DMS153 treated with DMSO at 0.1 percent for 48 hours (cell line): ENCODE results near the gene HLTF.
"Not testable (repeated sequence)": the region's sequence is repeated elsewhere in the genome, so short reads cannot be mapped to it uniquely, and the experiment has no call there.

Experiments used
- DNase-seq: peaks from one replicate; lab custom pipeline; 2025; ENCODE audit not compliant: unreplicated experiment; lab: John Stamatoyannopoulos, UW

The HLTF gene, protein sequence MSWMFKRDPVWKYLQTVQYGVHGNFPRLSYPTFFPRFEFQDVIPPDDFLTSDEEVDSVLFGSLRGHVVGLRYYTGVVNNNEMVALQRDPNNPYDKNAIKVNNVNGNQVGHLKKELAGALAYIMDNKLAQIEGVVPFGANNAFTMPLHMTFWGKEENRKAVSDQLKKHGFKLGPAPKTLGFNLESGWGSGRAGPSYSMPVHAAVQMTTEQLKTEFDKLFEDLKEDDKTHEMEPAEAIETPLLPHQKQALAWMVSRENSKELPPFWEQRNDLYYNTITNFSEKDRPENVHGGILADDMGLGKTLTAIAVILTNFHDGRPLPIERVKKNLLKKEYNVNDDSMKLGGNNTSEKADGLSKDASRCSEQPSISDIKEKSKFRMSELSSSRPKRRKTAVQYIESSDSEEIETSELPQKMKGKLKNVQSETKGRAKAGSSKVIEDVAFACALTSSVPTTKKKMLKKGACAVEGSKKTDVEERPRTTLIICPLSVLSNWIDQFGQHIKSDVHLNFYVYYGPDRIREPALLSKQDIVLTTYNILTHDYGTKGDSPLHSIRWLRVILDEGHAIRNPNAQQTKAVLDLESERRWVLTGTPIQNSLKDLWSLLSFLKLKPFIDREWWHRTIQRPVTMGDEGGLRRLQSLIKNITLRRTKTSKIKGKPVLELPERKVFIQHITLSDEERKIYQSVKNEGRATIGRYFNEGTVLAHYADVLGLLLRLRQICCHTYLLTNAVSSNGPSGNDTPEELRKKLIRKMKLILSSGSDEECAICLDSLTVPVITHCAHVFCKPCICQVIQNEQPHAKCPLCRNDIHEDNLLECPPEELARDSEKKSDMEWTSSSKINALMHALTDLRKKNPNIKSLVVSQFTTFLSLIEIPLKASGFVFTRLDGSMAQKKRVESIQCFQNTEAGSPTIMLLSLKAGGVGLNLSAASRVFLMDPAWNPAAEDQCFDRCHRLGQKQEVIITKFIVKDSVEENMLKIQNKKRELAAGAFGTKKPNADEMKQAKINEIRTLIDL

GRCh38 chr3:149086232-149086988 is at the start of gene HLTF:
Gene HLTF, minus strand, starts transcription at chr3:149086533. Its CDS starts 197 bp downstream, at chr3:149086336.
- peak; percentile 96 for DNase-seq

GRCh38 chr3:149134575-149134974 is 48.2 kb upstream of the HLTF start:
- no peak for DNase-seq

- DNase-seq: no peak
Observed at GRCh38 chr3:149131589-149131988, 45.3 kb upstream of the HLTF start.

GRCh38 chr3:149129326-149130205 is 43.2 kb upstream of the HLTF start, which contains the start of gene HPS3:
Gene HPS3, plus strand, starts transcription at chr3:149129638. Its CDS starts 86 bp downstream, at chr3:149129724.
- DNase-seq: peak; percentile 77

GRCh38 chr3:149128821-149129220 is 42.5 kb upstream of the HLTF start:
- peak; percentile 61 for DNase-seq

GRCh38 chr3:149122721-149123578 is 36.6 kb upstream of the HLTF start:
- no peak for DNase-seq

DNA sequence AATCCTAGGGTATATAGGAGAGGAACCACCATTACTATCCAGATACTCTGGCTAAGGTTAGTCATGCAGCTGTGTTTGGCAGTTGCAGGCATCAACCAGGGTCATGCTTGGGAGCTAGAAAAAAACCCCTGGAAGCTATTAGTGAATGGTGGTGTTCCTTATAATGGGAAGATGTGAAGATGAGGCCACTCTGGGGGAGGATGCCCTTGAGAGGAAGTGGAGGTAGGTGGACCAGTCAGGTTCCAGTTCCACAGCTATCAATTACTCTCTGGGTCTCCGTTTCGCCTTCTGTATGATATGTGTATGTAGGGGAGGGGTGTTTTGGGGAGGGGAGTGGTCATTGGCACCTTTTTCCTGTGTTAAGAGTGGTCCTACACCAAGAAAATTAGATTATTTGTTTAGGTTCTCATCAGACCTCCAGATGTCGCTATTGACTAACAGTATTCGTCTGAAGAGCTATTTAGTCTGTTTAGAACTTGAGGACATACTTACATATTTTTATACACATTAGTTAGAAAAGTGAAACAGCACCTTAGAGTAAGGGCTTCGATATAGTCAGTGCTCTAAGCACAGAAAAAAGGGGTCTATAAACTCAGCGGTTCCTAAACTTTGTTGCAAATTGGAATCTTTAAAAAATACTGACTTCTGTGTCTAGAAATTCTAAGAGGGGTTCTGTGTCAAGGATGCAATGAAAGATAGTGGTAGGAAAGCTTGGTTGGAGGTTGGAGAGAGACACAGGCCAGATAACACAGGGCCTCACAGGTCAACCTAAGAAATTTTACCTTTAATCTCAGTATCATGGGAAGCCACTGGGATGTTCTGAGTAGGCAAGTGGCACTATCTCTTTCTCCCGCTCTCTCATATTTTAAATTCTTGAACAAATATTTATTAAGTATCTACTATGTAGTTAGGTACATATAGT is 34.0 kb upstream of the HLTF start:
- DNase-seq: peak; percentile 48

- DNase-seq: no peak
Observed at GRCh38 chr3:149119466-149119865, 33.1 kb upstream of the HLTF start.

DNA sequence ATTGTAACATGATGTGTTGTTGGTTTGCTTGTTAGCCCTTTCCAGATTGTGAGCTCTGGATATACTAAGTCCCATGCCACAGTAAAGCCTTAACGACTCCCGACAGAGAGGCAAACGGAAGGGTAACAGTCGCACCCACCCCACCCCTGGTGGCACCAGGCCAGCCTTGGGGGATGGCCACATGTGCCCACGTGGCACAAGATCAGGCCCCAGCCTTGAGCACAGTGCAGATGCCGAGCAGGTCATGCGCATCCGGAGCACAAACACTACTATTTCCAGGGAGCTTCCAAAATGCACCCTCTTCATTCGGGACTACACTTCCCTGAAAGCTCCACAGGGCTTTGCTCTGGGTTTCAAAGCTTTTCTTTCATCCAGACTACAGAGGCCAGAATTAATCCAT is 32.4 kb upstream of the HLTF start:
- DNase-seq: no peak

- no peak for DNase-seq
Observed at GRCh38 chr3:149115114-149115513, 28.8 kb upstream of the HLTF start.

- no peak for DNase-seq
Observed at GRCh38 chr3:149114458-149114857, 28.1 kb upstream of the HLTF start.

DNA sequence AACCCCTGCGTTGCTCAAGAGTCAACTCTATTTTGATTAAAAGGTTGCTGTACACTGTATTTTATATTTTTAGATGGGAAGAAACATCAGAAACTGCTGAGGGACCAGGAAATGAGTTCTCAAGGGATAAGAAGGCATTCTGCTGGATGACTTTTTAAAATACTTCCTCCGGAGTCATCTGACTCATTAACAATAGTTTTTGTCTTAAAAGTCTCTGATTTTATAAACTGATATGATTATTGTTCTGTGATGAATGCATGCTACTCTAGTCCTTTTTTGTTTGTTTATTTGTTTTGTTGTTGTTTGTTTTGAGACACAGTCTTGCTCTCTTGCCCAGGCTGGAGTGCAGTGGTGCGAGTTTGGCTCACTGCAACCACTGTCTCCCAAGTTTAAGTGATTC is 18.2 kb upstream of the HLTF start:
- no peak for DNase-seq

DNA sequence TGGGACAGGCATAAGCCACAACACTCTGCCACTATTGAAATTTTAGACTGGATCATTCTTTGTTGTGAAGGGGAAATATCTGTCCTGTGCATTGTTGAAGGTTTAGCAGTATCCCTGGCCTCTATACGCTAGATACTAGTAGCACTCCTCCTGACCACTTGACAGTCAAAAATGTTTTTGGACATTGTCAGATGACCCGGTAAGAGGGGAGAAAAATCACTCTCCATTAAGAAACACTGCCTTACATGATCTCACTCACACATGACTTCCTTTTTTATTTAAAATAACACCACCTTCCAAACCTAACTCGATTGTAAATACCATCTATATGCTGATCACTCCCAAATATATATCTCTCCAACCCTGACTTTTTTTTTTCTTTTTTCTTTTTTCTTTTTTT is 15.3 kb upstream of the HLTF start:
- no peak for DNase-seq

DNA sequence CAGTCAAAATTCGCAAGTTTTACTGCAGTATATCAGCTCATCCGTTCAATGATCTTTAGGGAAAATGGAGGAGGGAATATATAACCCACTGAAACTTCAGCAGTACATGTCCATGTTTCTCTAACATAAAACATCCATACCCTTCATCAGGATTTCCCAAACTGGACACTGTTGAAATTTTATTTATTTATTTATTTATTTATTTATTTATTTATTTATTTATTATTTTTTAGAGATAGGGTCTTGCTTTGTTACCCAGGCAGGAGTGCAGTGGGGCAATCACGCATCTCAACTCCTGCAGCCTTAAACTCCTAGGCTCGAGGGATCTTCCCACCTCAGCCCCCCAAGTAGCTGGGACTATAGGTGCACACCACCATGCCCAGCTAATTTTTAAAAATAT is 14.8 kb upstream of the HLTF start:
- no peak for DNase-seq

DNA sequence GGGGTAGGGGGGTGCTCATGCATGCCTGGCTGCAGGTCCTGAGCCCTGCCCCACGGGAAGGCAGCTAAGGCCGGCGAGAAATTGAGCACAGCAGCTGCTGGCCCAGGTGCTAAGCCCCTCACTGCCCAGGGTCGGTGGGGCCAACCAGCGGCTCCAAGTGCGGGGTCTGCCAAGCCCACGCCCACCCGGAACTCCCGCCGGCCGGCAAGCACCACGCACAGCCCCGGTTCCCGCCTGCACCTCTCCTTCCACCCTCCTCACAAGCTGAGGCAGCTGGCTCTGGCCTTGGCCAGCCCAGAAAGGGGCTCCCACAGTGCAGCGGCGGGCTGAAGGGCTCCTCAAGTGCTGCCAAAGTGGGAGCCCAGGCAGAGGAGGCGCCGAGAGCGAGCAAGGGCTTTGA is 11.7 kb upstream of the HLTF start:
- not testable (repeated sequence) for DNase-seq

DNA sequence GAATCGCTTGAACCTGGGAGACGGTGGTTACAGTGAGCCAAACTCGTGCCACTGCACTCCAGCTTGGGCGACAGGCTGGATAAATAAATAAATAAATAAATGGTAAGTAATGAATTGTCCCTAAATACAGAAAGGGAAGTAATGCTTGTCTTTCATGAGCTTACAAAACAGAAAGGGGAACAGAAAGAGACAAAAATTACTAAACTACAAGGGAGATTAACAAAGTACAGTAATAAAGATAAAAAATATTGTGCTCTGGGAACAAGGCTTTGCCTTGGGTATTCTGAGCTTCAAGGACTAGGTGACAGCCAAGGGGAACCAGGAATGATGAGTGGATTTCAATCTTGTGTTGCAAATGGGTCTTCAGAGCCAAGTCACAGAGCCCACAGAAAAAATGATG is 9.2 kb upstream of the HLTF start:
- no peak for DNase-seq

GRCh38 chr3:149091983-149092382 is 5.7 kb upstream of the HLTF start:
- DNase-seq: no peak

GRCh38 chr3:149090907-149091306 is 4.6 kb upstream of the HLTF start:
- no peak for DNase-seq
